Lower lobe of right lung (tissue), 2 donors: ENCODE data around the gene EFCC1. TPM values are rescaled to one million over a fixed set of nuclear protein-coding genes. Genes with fewer than 3 reads are reported as not detected.
"Not testable (repeated sequence)": the region's sequence is repeated elsewhere in the genome, so short reads cannot be mapped to it uniquely, and the experiment has no call there.

Experiments used
- ATAC-seq, 2 donors: fragments of 200-7000 bp; cut with Tn5 transposase; one replicate each; pipeline ENCODE4 v1.9.1; 2020 to 2022; ENCODE audit warnings: mild to moderate bottlenecking in 2 of 2, moderate library complexity in 2 of 2
- DNase-seq: peaks from one replicate; pipeline ENCODE4 v3.0.0-alpha.2; 2020
- H3K27ac ChIP-seq: fragments of 200-600 bp; one replicate; pipeline ENCODE4 v1.8.0; 2022
- H3K27me3 ChIP-seq: fragments of 200-600 bp; one replicate; pipeline ENCODE4 v1.8.0; 2022; ENCODE audit warnings: low read depth
- H3K36me3 ChIP-seq: fragments of 200-600 bp; one replicate; pipeline ENCODE4 v1.8.0; 2022; ENCODE audit warnings: mild to moderate bottlenecking
- H3K4me1 ChIP-seq: fragments of 200-600 bp; one replicate; pipeline ENCODE4 v1.8.0; 2022
- H3K4me3 ChIP-seq: fragments of 200-600 bp; one replicate; pipeline ENCODE4 v1.8.0; 2022; ENCODE audit warnings: mild to moderate bottlenecking
- H3K9me3 ChIP-seq: fragments of 200-600 bp; one replicate; pipeline ENCODE4 v1.8.0; 2022
- CTCF ChIP-seq: fragments of 200-600 bp; IDR thresholded peaks from one replicate; pipeline ENCODE4 v1.8.0; 2022; ENCODE audit warnings: antibody characterized with exemption, mild to moderate bottlenecking
- intact Hi-C: fragments of 100-400 bp; cut with DNase I; formaldehyde crosslinking; loops from one replicate; pipeline ENCODE4 v1.11.0; 2022
- total RNA-seq: library from RNA; stranded (reverse); fragmentation: NEBNext Ultra II Directional; extraction: Animal tissue kit (Norgen Biotek cat#: 25700); gene quantifications from one replicate; pipeline ENCODE4 v1.2.1, GENCODE V29; 2021
- donor health status: DM: no; HTN: yes; CAD: no; lungs with severe emphysema.

EFCC1 gene
- total RNA-seq, 1 donor from 2014 or later: 12.1 TPM

- ATAC-seq: no peak
- intact Hi-C loops: no loop called here
Observed at GRCh38 chr3:129063841-129064482, 62.9 kb downstream of the EFCC1 start.

GRCh38 chr3:129065016-129065719 is 64.1 kb downstream of the EFCC1 start:
- Histone ChIP-seq H3K4me3 (no peak overlapping the region), H3K9me3 (no peaks in the 10 kb centered on the region), H3K27me3 (no peaks in the 10 kb centered on the region), H3K4me1 (peaks cover 15% of the 10 kb centered on the region), H3K36me3 (no peaks in the 10 kb centered on the region), H3K27ac (no peak overlapping the region)
- ATAC-seq: no peak
- DNase-seq: peak; percentile 46
- TF ChIP-seq CTCF: no peak
- intact Hi-C loops: no loop called here

More at GRCh38 chr3:129063841-129064482, 62.9 kb downstream of the EFCC1 start:
- Histone ChIP-seq H3K27ac (no peak overlapping the region), H3K36me3 (no peaks in the 10 kb centered on the region), H3K4me1 (peaks cover 13% of the 10 kb centered on the region), H3K27me3 (no peaks in the 10 kb centered on the region), H3K9me3 (no peaks in the 10 kb centered on the region), H3K4me3 (no peak overlapping the region)
- no peak for TF ChIP-seq CTCF
- DNase-seq: peak; percentile 30

GRCh38 chr3:129065720-129066073 is 64.6 kb downstream of the EFCC1 start:
- intact Hi-C loops: no loop called here

GRCh38 chr3:129067719-129068118 is 66.6 kb downstream of the EFCC1 start:
- H3K36me3 ChIP-seq, ATAC-seq, H3K27me3 ChIP-seq, H3K27ac ChIP-seq, H3K9me3 ChIP-seq, intact Hi-C loops, H3K4me3 ChIP-seq: not testable (repeated sequence)
- DNase-seq: peak; percentile 28
- H3K4me1 ChIP-seq: peaks cover 10% of the 10 kb centered on the region

More at GRCh38 chr3:129065720-129066073, 64.6 kb downstream of the EFCC1 start:
- H3K4me1 ChIP-seq: peaks cover 13% of the 10 kb centered on the region
- DNase-seq (peak; percentile 1), ATAC-seq (no peak)
- no peak overlapping the region for H3K4me3 ChIP-seq
- no peaks in the 10 kb centered on the region for H3K9me3 ChIP-seq
- no peaks in the 10 kb centered on the region for H3K36me3 ChIP-seq
- H3K27me3 ChIP-seq: no peaks in the 10 kb centered on the region
- TF ChIP-seq CTCF: no peak
- H3K27ac ChIP-seq: no peak overlapping the region

- Histone ChIP-seq H3K27ac (no peak overlapping the region), H3K9me3 (no peaks in the 10 kb centered on the region), H3K36me3 (no peaks in the 10 kb centered on the region), H3K4me3 (peak overlapping the region; percentile 54), H3K4me1 (peaks cover 10% of the 10 kb centered on the region), H3K27me3 (no peaks in the 10 kb centered on the region)
- no peak for TF ChIP-seq CTCF
- ATAC-seq (peak; percentile 63 to 77), DNase-seq (no peak)
- intact Hi-C loops: no loop called here
Observed at GRCh38 chr3:129068291-129068886, 67.3 kb downstream of the EFCC1 start.

GRCh38 chr3:129069313-129070085 is 68.4 kb downstream of the EFCC1 start:
- H3K27ac ChIP-seq, H3K27me3 ChIP-seq, H3K4me3 ChIP-seq, ATAC-seq, intact Hi-C loops, H3K9me3 ChIP-seq, DNase-seq, H3K36me3 ChIP-seq: not testable (repeated sequence)
- H3K4me1 ChIP-seq: peaks cover 10% of the 10 kb centered on the region
